Loucy (cell line): ENCODE results near the gene STK33.

Experiments
- CTCF ChIP-seq: fragments of 200-600 bp; sonication (generic); conservative IDR thresholded peaks from 2 replicates; pipeline ENCODE4 v1.5.1; 2014; ENCODE audit warnings: mild to moderate bottlenecking, antibody characterized with exemption, low read length
- EZH2phosphoT487 ChIP-seq: fragments of 200-600 bp; IDR thresholded peaks from 2 replicates; pipeline ENCODE4 v1.6.1; 2018; ENCODE audit warnings: antibody characterized with exemption, mild to moderate bottlenecking, moderate library complexity, borderline replicate concordance

DNA sequence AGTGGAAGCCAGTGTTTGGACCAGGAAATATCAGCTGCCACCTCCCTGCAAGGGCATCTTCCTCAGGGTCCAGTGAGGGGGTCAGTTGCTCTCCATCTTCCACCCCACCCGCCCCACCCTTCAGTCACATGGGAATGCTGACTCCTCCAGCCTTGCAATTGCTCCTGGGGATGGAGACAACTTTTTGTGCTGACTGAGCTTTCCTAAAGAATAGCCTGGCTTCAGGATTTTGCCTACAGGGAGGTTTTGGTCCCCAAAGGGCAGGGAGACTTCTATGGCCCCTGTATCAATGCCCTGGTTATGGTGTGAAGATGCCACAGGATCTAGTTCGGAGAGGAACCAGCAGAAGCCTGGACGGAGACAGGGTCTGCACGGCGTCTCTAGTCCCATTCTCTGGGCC lies 206.3 kb downstream of the STK33 start:
- TF ChIP-seq EZH2phosphoT487, result no peak
- TF ChIP-seq CTCF, result no peak
